Ovary (tissue), 3 donors: Measurements from ENCODE around the gene GNA12.

ENCODE experiments used
- CTCF ChIP-seq, 3 donors: fragments of 450-650 bp in 2 of 3; fragments of 200-600 bp in 1 of 3; IDR thresholded peaks; one replicate each; pipeline versions ENCODE4 v1.5.1 to v1.8.0; 2016 to 2022; ENCODE audit warnings: antibody characterized with exemption in 3 of 3, mild to moderate bottlenecking in 1 of 3
- POLR2A ChIP-seq: fragments of 450-650 bp; IDR thresholded peaks from one replicate; pipeline ENCODE4 v1.6.1; 2017; ENCODE audit warnings: antibody characterized with exemption, mild to moderate bottlenecking, moderate library complexity
- donor health status: DM: no; HTN: no; CAD: no.

GRCh38 chr7:2820508-2820934 lies 23.6 kb downstream of the GNA12 start:
- TF ChIP-seq CTCF (IDR thresholded peaks at IDR 0.05) = no peak
- TF ChIP-seq POLR2A = no peak
